HG03354 (cell line): ENCODE measurements around the gene CENPM.

Experiments used
- ATAC-seq: cut with Tn5 transposase; IDR thresholded peaks from one replicate; pipeline ENCODE4 v1.9.1; 2021; ENCODE audit warnings: mild to moderate bottlenecking; ENCODE audit not compliant: unreplicated experiment, poor library complexity, severe bottlenecking

Gene CENPM

GRCh38 chr22:41934284-41935014, 12.5 kb downstream of the CENPM start:
- ATAC-seq, result no peak

- no peak for ATAC-seq
Observed at GRCh38 chr22:41933411-41934177, 13.4 kb downstream of the CENPM start.

- no peak for ATAC-seq
Observed at GRCh38 chr22:41932353-41932752, 14.6 kb downstream of the CENPM start.

- ATAC-seq, result no peak
Observed at GRCh38 chr22:41931701-41932269, 15.2 kb downstream of the CENPM start.

- no peak for ATAC-seq
Observed at GRCh38 chr22:41929418-41929810, 17.5 kb downstream of the CENPM start.

GRCh38 chr22:41928593-41929417, 18.1 kb downstream of the CENPM start:
- no peak for ATAC-seq

GRCh38 chr22:41927813-41928212, 19.1 kb downstream of the CENPM start:
- no peak for ATAC-seq

- ATAC-seq, result peak; percentile 38
Observed at GRCh38 chr22:41925783-41926460, 21.0 kb downstream of the CENPM start.

GRCh38 chr22:41923595-41924276, 23.2 kb downstream of the CENPM start:
- no peak for ATAC-seq

GRCh38 chr22:41922940-41923594, 23.9 kb downstream of the CENPM start:
- ATAC-seq, result no peak

GRCh38 chr22:41922328-41922727, 24.6 kb downstream of the CENPM start:
- ATAC-seq, result no peak

- peak; percentile 31 for ATAC-seq
Observed at GRCh38 chr22:41920271-41920976, 26.5 kb downstream of the CENPM start.

- ATAC-seq, result peak; percentile 42
Observed at GRCh38 chr22:41919357-41920224, 27.4 kb downstream of the CENPM start.

GRCh38 chr22:41917903-41918791, 28.8 kb downstream of the CENPM start:
- no peak for ATAC-seq

- no peak for ATAC-seq
Observed at GRCh38 chr22:41917375-41917902, 29.5 kb downstream of the CENPM start.
